CD4-positive, alpha-beta T cell (primary cell): Measurements from ENCODE around the gene GFPT2. TPM values are rescaled to one million over a fixed set of nuclear protein-coding genes. Genes with fewer than 3 reads are reported as not detected.

Source experiments
- ATAC-seq: fragments of 200-7000 bp; cut with Tn5 transposase; one replicate; pipeline ENCODE4 v1.10.0; 2022; ENCODE audit warnings: mild to moderate bottlenecking; ENCODE audit not compliant: poor library complexity
- CTCF ChIA-PET: fragments of 350-600 bp; sonication (Branson Sonifier 250); formaldehyde crosslinking; loops from one replicate; lab custom pipeline; 2021; ENCODE audit warnings: antibody characterized with exemption, inconsistent platforms; lab: Charles Lee
- POLR2A ChIA-PET: fragments of 350-600 bp; sonication (Branson Sonifier 250); formaldehyde crosslinking; loops from one replicate; lab custom pipeline; 2021; ENCODE audit warnings: antibody characterized with exemption, inconsistent platforms; lab: Charles Lee
- DNase-seq, 14 experiments: peaks; one replicate each; pipeline ENCODE4 v3.0.0-alpha.2; 2013 to 2020; ENCODE audit warnings: mixed read lengths in 2 of 14
- H3K27ac ChIP-seq, 2 donors: one replicate each; pipeline versions ENCODE4 v1.5.1 to v1.7.0; 2013; ENCODE audit warnings: low read length in 2 of 2, low read depth in 1 of 2, mild to moderate bottlenecking in 1 of 2
- H3K27me3 ChIP-seq, 2 experiments: 1 replicate in 1 of 2; 2 replicates in 1 of 2; pipeline versions ENCODE4 v1.6.1 to v1.7.0; 2013; ENCODE audit warnings: low read length in 2 of 2, control low read depth in 1 of 2, mild to moderate bottlenecking in 1 of 2, moderate library complexity in 1 of 2; ENCODE audit not compliant: insufficient read depth in 2 of 2, control insufficient read depth in 1 of 2
- H3K36me3 ChIP-seq: one replicate; pipeline ENCODE4 v1.6.1; 2013; ENCODE audit warnings: low read length, control low read depth; ENCODE audit not compliant: insufficient read depth
- H3K4me1 ChIP-seq: one replicate; pipeline ENCODE4 v1.6.1; 2013; ENCODE audit warnings: low read length, control low read depth; ENCODE audit not compliant: insufficient read depth
- H3K4me3 ChIP-seq: one replicate; pipeline ENCODE4 v1.5.1; 2013; ENCODE audit warnings: mild to moderate bottlenecking, low read length, moderate library complexity
- H3K9me3 ChIP-seq, 2 experiments: 1 replicate in 1 of 2; 2 replicates in 1 of 2; pipeline versions ENCODE4 v1.6.1 to v1.7.0; 2013; ENCODE audit warnings: low read length in 2 of 2, mild to moderate bottlenecking in 2 of 2, control low read depth in 1 of 2, moderate library complexity in 1 of 2; ENCODE audit not compliant: control insufficient read depth in 1 of 2, insufficient read depth in 1 of 2
- H3K27ac Mint-ChIP-seq: one replicate; pipeline ENCODE4 v1.8.0; 2020; ENCODE audit warnings: mixed read lengths
- H3K27me3 Mint-ChIP-seq: one replicate; pipeline ENCODE4 v1.8.0; 2021; ENCODE audit warnings: mixed read lengths
- H3K36me3 Mint-ChIP-seq: one replicate; pipeline ENCODE4 v1.8.0; 2021; ENCODE audit warnings: low read depth, mixed read lengths
- H3K4me1 Mint-ChIP-seq: one replicate; pipeline ENCODE4 v1.8.0; 2021; ENCODE audit warnings: low read depth, mixed read lengths
- H3K4me3 Mint-ChIP-seq: one replicate; pipeline ENCODE4 v1.8.0; 2020; ENCODE audit warnings: mild to moderate bottlenecking, mixed read lengths
- H3K9me3 Mint-ChIP-seq: one replicate; pipeline ENCODE4 v1.8.0; 2020; ENCODE audit warnings: mixed read lengths
- CTCF ChIP-seq: fragments of 200-600 bp; IDR thresholded peaks from one replicate; pipeline ENCODE4 v1.8.0; 2022; ENCODE audit warnings: antibody characterized with exemption, mild to moderate bottlenecking
- intact Hi-C, 2 experiments: fragments of 100-400 bp; cut with DNase I in 1 of 2; cut with micrococcal nuclease in 1 of 2; formaldehyde crosslinking; loops; one replicate each; pipeline versions ENCODE4 v1.15.1 to v1.9.0; 2023 to 2025; cut with DNase I, micrococcal nuclease
- total RNA-seq, 174 experiments: library from RNA in 2 of 174; stranded (reverse) in 2 of 174; gene quantifications; one replicate each; pipeline ENCODE4 v1.2.3 and lab custom pipeline; 2021 to 2026

The GFPT2 gene
- total RNA-seq, 2 experiments from 2014 or later, result 1.1 to 1.5 TPM

- intact Hi-C loops, result no loop called here
- Histone ChIP-seq H3K36me3 (no peaks in the 10 kb centered on the region), H3K9me3 (no peaks in the 10 kb centered on the region), H3K4me3 (no peak overlapping the region), H3K27me3 (no peaks in the 10 kb centered on the region), H3K4me1 (no peaks in the 10 kb centered on the region), H3K27ac (no peak overlapping the region)
- no peak for DNase-seq
- Mint-ChIP-seq H3K4me3 (no peak overlapping the region), H3K36me3 (no peaks in the 10 kb centered on the region), H3K27ac (no peak overlapping the region), H3K27me3 (no peaks in the 10 kb centered on the region), H3K4me1 (no peaks in the 10 kb centered on the region), H3K9me3 (no peaks in the 10 kb centered on the region)
- TF ChIP-seq CTCF, result no peak
- ChIA-PET CTCF (no interaction called here), POLR2A (no interaction called here)
- ATAC-seq, result no peak
Observed at GRCh38 chr5:180365829-180366228, 12.7 kb upstream of the GFPT2 start.

- no peaks in the 10 kb centered on the region for H3K27me3 Mint-ChIP-seq
- ChIA-PET POLR2A (no interaction called here), CTCF (no interaction called here)
- no peak overlapping the region for H3K27ac Mint-ChIP-seq
- H3K9me3 ChIP-seq, result no peaks in the 10 kb centered on the region
- no peaks in the 10 kb centered on the region for H3K4me1 Mint-ChIP-seq
- no peak overlapping the region for H3K4me3 Mint-ChIP-seq
- H3K27ac ChIP-seq, result no peak overlapping the region
- no peaks in the 10 kb centered on the region for H3K9me3 Mint-ChIP-seq
- no peaks in the 10 kb centered on the region for H3K36me3 ChIP-seq
- H3K27me3 ChIP-seq, result no peaks in the 10 kb centered on the region
- H3K4me3 ChIP-seq, result no peak overlapping the region
- DNase-seq, result no peak
- no peaks in the 10 kb centered on the region for H3K36me3 Mint-ChIP-seq
- no peak for TF ChIP-seq CTCF
- no peaks in the 10 kb centered on the region for H3K4me1 ChIP-seq
- intact Hi-C loops, result no loop called here
- no peak for ATAC-seq
Observed at GRCh38 chr5:180364306-180364856, 11.2 kb upstream of the GFPT2 start.

GRCh38 chr5:180360078-180360957 lies 7.2 kb upstream of the GFPT2 start:
- Histone ChIP-seq H3K9me3 (peaks cover 0 to 7% of the 10 kb centered on the region in 2 experiments), H3K27ac (no peak overlapping the region), H3K27me3 (peaks cover 12 to 16% of the 10 kb centered on the region in 2 experiments), H3K4me3 (no peak overlapping the region), H3K36me3 (no peaks in the 10 kb centered on the region), H3K4me1 (no peaks in the 10 kb centered on the region)
- no peaks in the 10 kb centered on the region for H3K4me1 Mint-ChIP-seq
- ATAC-seq, result no peak
- POLR2A ChIA-PET, result no interaction called here
- CTCF ChIA-PET, result no interaction called here
- H3K27ac Mint-ChIP-seq, result no peak overlapping the region
- H3K36me3 Mint-ChIP-seq, result no peaks in the 10 kb centered on the region
- peaks cover 22% of the 10 kb centered on the region for H3K27me3 Mint-ChIP-seq
- no peaks in the 10 kb centered on the region for H3K9me3 Mint-ChIP-seq
- no peak for DNase-seq
- no peak for TF ChIP-seq CTCF
- H3K4me3 Mint-ChIP-seq, result no peak overlapping the region
- intact Hi-C loops, result no loop called here
